ENCODE results near the gene SYNJ2. TPM values are rescaled to one million over a fixed set of nuclear protein-coding genes. Genes with fewer than 3 reads are reported as not detected.

The SYNJ2 gene
- total and polyA plus RNA-seq, 2 donors (not counting 3 experiments of a cell fraction or from before 2014, with no cell fraction given) = 35.1 to 78.2 TPM

DNA sequence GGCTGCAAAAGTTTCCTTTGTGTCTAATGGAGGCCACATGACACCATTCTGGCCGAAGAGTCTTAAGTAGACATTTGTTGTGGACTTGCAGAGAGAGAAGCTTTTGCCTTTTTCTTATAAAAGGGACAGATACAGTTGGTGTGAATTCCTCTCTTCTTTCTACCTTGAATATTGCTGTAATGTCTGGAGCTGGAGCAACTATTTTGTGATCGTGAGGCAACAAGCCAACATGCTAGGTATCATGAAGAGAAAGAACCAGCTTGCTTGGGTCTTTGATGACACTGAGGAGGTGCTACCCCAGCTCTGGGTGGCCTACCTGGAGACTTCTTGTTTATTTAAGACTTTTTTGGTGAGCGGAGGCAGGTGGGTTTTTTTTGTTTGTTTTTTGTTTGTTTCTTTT lies 16.3 kb upstream of the SYNJ2 start:
- ChIA-PET CTCF (no interaction called here), POLR2A (no interaction called here)
- BruUV-seq (replicated peaks) = no TSS peak
- Histone ChIP-seq H3K4me3 (replicated peaks in 1 of 3; ENCODE audit: insufficient read depth in 1 of 3, low read depth in 1 of 3, low read length in 3 of 3) (no peak overlapping the region), H3K79me2 (ENCODE audit: control insufficient read depth, insufficient read depth, low read length) (no peaks in the 10 kb centered on the region), H3K9me1 (replicated peaks; ENCODE audit: control insufficient read depth, extremely low read depth, insufficient read depth, low read length) (no peaks in the 10 kb centered on the region), H3K4me1 (ENCODE audit: control insufficient read depth, extremely low read depth, insufficient read depth, low read length) (peaks cover 9% of the 10 kb centered on the region), H2AFZ (ENCODE audit: low read depth, low read length) (no peak overlapping the region), H3K36me3 (ENCODE audit: control insufficient read depth in 2 of 2, extremely low read depth in 1 of 2, insufficient read depth in 2 of 2, low read length in 2 of 2) (no peaks in the 10 kb centered on the region), H3K27ac (ENCODE audit: insufficient read depth, low read depth, low read length) (no peak overlapping the region), H3K4me2 (ENCODE audit: insufficient read depth, low read length) (no peak overlapping the region), H3K9ac (replicated peaks; ENCODE audit: extremely low read depth, insufficient read depth, low read length) (no peak overlapping the region), H3K9me3 (replicated peaks; ENCODE audit: control insufficient read depth, insufficient read depth, low read length) (no peaks in the 10 kb centered on the region), H4K20me1 (replicated peaks; ENCODE audit: control insufficient read depth, extremely low read depth, insufficient read depth, low read length) (no peaks in the 10 kb centered on the region), H3K27me3 (ENCODE audit: control insufficient read depth in 2 of 2, insufficient read depth in 2 of 2, low read length in 2 of 2) (no peaks in the 10 kb centered on the region)
- dilution Hi-C loops (cut with MboI; ENCODE audit: extremely low pct_ligation_motif_present, low sequenced_read_pairs) = no loop called here
- FAIRE-seq (no peak), DNase-seq (ENCODE audit: low read depth, low spot score) (no peak)
- intact Hi-C loops (cut with micrococcal nuclease) = no loop called here
- no peak for TF ChIP-seq FOS (IDR thresholded peaks at IDR 0.05; ENCODE audit: borderline replicate concordance, insufficient read depth, low read length)
- TF ChIP-seq CTCF (IDR thresholded peaks at IDR 0.05; ENCODE audit: extremely low read depth in 1 of 2, insufficient read depth in 1 of 2, low read depth in 1 of 2, low read length in 2 of 2) = no peak
- no peak for TF ChIP-seq MYC (IDR thresholded peaks at IDR 0.05; ENCODE audit: low read depth, low read length)
- TF ChIP-seq POLR2A (IDR thresholded peaks at IDR 0.05; ENCODE audit: low read depth, low read length) = no peak
- TF ChIP-seq, protein P1, sequence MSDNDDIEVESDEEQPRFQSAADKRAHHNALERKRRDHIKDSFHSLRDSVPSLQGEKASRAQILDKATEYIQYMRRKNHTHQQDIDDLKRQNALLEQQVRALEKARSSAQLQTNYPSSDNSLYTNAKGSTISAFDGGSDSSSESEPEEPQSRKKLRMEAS (IDR thresholded peaks at IDR 0.05; ENCODE audit: insufficient read depth, insufficient read length) = no peak
- TF ChIP-seq JUN (IDR thresholded peaks at IDR 0.05; ENCODE audit: borderline replicate concordance, insufficient read depth, insufficient read length, low read depth) = no peak
- no peak for TF ChIP-seq GATA2 (IDR thresholded peaks at IDR 0.05; ENCODE audit: insufficient read depth, insufficient read length, low read depth, low read length)
- no peak for TF ChIP-seq EZH2 (IDR thresholded peaks at IDR 0.05; ENCODE audit: borderline replicate concordance, low read depth, low read length, severe bottlenecking)
- no peak for TF ChIP-seq POLR2AphosphoS5 (IDR thresholded peaks at IDR 0.05; ENCODE audit: insufficient read depth, low read depth, low read length)
